ENCODE results near the gene SF3B2.

The SF3B2 gene

DNA sequence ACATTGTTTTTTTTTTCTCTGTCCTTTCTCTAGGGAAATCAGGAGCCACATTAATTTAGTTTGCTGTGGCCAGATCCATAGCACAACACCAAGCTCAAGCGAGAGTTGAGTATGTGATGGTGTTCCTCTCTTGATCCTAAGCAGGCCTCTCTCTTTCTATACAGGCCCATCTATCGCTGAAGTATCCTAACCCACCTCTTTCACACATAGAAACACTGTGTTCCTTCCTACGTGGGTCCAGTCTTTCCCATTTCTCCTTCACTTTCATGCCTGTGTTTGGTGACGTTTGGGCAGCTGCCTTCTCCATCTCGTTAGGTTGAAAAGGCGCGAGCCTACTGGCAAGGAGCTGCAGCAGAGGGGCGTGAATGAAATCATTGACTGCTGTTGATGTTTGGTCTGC lies 20.4 kb downstream of the SF3B2 start:
- Histone ChIP-seq H3K36me3 (ENCODE audit: insufficient read depth, low read length) (peaks cover 35% of the 10 kb centered on the region), H3K4me1 (ENCODE audit: insufficient read depth, low read length) (peaks cover 27% of the 10 kb centered on the region), H2AFZ (ENCODE audit: low read depth, low read length) (no peak overlapping the region), H4K20me1 (ENCODE audit: insufficient read depth, low read length) (peaks cover 10% of the 10 kb centered on the region; the same call in 1 of the 2 replicates), H3K27me3 (ENCODE audit: insufficient read depth, low read length, poor library complexity) (no peaks in the 10 kb centered on the region), H3K27ac (ENCODE audit: low read length) (no peak overlapping the region), H3K9me3 (ENCODE audit: insufficient read depth, low read length, severe bottlenecking) (no peaks in the 10 kb centered on the region), H3K4me2 (ENCODE audit: insufficient read depth, low read length) (peak overlapping the region; percentile 89; the same call in 1 of the 2 replicates), H3K9ac (ENCODE audit: low read depth, low read length) (no peak overlapping the region), H3K79me2 (ENCODE audit: insufficient read depth, low read length) (peaks cover 27% of the 10 kb centered on the region), H3K4me3 (ENCODE audit: low read depth in 1 of 2, low read length in 2 of 2) (no peak overlapping the region)
- TF ChIP-seq, protein P1, sequence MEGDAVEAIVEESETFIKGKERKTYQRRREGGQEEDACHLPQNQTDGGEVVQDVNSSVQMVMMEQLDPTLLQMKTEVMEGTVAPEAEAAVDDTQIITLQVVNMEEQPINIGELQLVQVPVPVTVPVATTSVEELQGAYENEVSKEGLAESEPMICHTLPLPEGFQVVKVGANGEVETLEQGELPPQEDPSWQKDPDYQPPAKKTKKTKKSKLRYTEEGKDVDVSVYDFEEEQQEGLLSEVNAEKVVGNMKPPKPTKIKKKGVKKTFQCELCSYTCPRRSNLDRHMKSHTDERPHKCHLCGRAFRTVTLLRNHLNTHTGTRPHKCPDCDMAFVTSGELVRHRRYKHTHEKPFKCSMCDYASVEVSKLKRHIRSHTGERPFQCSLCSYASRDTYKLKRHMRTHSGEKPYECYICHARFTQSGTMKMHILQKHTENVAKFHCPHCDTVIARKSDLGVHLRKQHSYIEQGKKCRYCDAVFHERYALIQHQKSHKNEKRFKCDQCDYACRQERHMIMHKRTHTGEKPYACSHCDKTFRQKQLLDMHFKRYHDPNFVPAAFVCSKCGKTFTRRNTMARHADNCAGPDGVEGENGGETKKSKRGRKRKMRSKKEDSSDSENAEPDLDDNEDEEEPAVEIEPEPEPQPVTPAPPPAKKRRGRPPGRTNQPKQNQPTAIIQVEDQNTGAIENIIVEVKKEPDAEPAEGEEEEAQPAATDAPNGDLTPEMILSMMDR (IDR thresholded peaks at IDR 0.05; ENCODE audit: borderline replicate concordance, extremely low read depth, low read length, poor library complexity, severe bottlenecking): no peak
- no peak for TF ChIP-seq EZH2 (IDR thresholded peaks at IDR 0.05; ENCODE audit: borderline replicate concordance, low read depth, low read length, severe bottlenecking)
- no peak for ATAC-seq (ENCODE audit: insufficient read depth, low read depth)
- DNase-seq: no peak

DNA sequence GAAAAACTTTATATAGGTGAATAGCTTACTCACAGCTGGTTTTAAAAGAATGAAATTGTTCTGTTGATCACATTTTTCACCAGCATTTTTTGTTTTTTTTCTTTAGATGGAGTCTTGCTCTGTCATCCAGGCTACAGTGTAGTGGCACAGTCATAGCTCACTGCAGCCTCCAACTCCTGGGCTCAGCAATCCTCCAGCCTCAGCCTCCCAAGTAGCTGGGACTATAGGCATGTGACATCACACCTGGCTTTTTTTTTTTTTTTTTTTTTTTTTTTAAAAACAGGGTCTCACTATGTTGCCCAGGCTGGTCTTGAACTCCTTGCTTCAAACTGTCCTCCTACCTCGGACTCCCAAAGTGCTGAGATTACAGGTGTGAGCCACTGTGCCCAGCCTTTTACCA lies 21.5 kb downstream of the SF3B2 start:
- peaks cover 32% of the 10 kb centered on the region for H3K79me2 ChIP-seq (ENCODE audit: insufficient read depth, low read length)
- no peaks in the 10 kb centered on the region for H3K9me3 ChIP-seq (ENCODE audit: insufficient read depth, low read length, severe bottlenecking)
- peaks cover 27% of the 10 kb centered on the region for H3K4me1 ChIP-seq (ENCODE audit: insufficient read depth, low read length)
- peaks cover 23% of the 10 kb centered on the region for H3K36me3 ChIP-seq (ENCODE audit: insufficient read depth, low read length)
- ATAC-seq (ENCODE audit: insufficient read depth, low read depth): no peak
- H3K27me3 ChIP-seq (ENCODE audit: insufficient read depth, low read length, poor library complexity): no peaks in the 10 kb centered on the region
- DNase-seq: no peak
- H3K27ac ChIP-seq (ENCODE audit: low read length): no peak overlapping the region
- H4K20me1 ChIP-seq (ENCODE audit: insufficient read depth, low read length): 0 out of 2 replicates have a peak, but pooled peaks cover 5% of the 10 kb centered on the region
- H3K4me2 ChIP-seq (ENCODE audit: insufficient read depth, low read length): no peak overlapping the region
- H3K9ac ChIP-seq (ENCODE audit: low read depth, low read length): no peak overlapping the region
- no peak overlapping the region for H3K4me3 ChIP-seq (ENCODE audit: low read depth in 1 of 2, low read length in 2 of 2)
- TF ChIP-seq, protein P1 (IDR thresholded peaks at IDR 0.05; ENCODE audit: borderline replicate concordance, extremely low read depth, low read length, poor library complexity, severe bottlenecking): no peak
- no peak for TF ChIP-seq EZH2 (IDR thresholded peaks at IDR 0.05; ENCODE audit: borderline replicate concordance, low read depth, low read length, severe bottlenecking)
- no peak overlapping the region for H2AFZ ChIP-seq (ENCODE audit: low read depth, low read length)

DNA sequence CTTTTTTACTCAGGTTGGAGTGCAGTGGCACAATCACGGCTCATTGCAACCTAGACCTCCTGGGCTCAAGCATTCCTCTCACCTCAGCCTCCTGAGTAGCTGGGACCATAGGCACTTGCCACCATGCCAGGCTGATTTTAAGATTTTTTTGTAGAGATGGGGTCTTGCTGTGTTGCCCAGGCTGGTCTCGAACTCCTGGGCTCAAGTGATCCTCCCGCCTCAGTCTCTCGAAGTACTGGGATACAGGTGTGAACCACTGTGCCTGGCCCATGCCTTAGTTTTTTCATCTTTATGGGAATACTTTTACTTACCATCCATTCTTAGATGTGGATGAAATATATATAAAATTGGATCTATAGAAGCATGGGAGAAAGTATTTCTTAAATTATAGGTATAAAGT lies 23.1 kb downstream of the SF3B2 start:
- Histone ChIP-seq H3K4me1 (ENCODE audit: insufficient read depth, low read length) (peaks cover 27% of the 10 kb centered on the region), H3K36me3 (ENCODE audit: insufficient read depth, low read length) (peaks cover 14% of the 10 kb centered on the region; the same call in 1 of the 2 replicates), H3K27me3 (ENCODE audit: insufficient read depth, low read length, poor library complexity) (no peaks in the 10 kb centered on the region), H4K20me1 (ENCODE audit: insufficient read depth, low read length) (no peaks in the 10 kb centered on the region; the same call in 1 of the 2 replicates), H3K9ac (ENCODE audit: low read depth, low read length) (no peak overlapping the region), H2AFZ (ENCODE audit: low read depth, low read length) (no peak overlapping the region), H3K9me3 (ENCODE audit: insufficient read depth, low read length, severe bottlenecking) (no peaks in the 10 kb centered on the region), H3K79me2 (ENCODE audit: insufficient read depth, low read length) (peaks cover 41% of the 10 kb centered on the region), H3K27ac (ENCODE audit: low read length) (no peak overlapping the region), H3K4me2 (ENCODE audit: insufficient read depth, low read length) (no peak overlapping the region), H3K4me3 (ENCODE audit: low read depth in 1 of 2, low read length in 2 of 2) (no peak overlapping the region)
- no peak for TF ChIP-seq EZH2 (IDR thresholded peaks at IDR 0.05; ENCODE audit: borderline replicate concordance, low read depth, low read length, severe bottlenecking)
- TF ChIP-seq, protein P1 (IDR thresholded peaks at IDR 0.05; ENCODE audit: borderline replicate concordance, extremely low read depth, low read length, poor library complexity, severe bottlenecking): no peak
- DNase-seq: no peak
- ATAC-seq (ENCODE audit: insufficient read depth, low read depth): no peak

All from DND-41 (cell line).